ENCODE measurements around the gene GSTM2.

Gene GSTM2

DNA sequence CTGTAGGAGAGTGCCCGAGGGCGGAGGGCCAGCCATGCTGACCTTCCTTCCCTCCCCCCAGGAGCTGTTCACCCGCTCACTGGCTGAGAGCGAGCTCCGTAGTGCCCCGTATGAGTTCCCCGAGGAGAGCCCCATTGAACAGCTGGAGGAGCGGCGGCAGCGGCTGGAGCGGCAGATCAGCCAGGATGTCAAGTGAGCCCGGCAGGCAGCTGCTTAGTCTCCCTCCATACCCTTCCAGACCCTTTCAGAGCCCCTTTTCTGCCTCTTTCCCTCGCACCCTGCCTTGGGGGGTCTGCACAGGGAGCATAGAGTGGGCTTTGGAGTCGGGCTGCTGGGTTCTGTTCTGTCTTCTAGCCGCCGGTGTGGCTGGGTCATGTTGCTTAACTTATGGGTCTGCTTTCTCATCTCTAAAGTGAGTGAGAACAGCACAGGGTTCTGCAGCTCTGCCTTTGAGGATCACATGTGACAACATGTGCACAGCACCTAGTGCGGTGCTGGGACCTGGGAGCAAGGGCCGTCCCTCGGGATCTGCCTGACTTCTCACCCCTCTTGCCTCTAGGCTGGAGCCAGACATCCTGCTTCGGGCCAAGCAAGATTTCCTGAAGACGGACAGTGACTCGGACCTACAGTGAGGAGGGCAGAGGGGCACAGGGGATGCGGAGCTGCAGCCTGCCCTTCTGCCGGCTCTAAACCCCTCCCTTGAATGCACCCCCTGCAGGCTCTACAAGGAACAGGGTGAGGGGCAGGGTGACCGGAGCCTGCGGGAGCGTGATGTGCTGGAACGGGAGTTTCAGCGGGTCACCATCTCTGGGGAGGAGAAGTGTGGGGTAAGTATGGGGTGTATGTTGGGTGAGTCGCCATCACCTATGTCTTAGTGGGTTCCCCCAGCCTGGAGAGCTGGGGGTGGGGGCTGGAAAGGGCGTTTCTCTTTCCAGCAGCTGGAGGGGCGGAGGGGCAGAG lies 42.0 kb upstream of the GSTM2 start:
- H3K18ac ChIP-seq (ENCODE audit: low read length), result no peak overlapping the region
- H3K4me1 ChIP-seq (ENCODE audit: control insufficient read depth in 1 of 2, insufficient read depth in 2 of 2, low read length in 2 of 2), result peaks cover 0 to 2% of the 10 kb centered on the region in 2 experiments
- no peaks in the 10 kb centered on the region for H3K27me3 ChIP-seq (ENCODE audit: insufficient read depth, low read length)
- H3K9ac ChIP-seq (ENCODE audit: low read length), result no peak overlapping the region
- H4K8ac ChIP-seq (ENCODE audit: low read depth, low read length), result no peak overlapping the region
- no peak overlapping the region for H3K4me2 ChIP-seq (ENCODE audit: low read length)
- no peak overlapping the region for H3K4me3 ChIP-seq (ENCODE audit: low read depth, low read length)
- no peaks in the 10 kb centered on the region for H3K9me3 ChIP-seq (ENCODE audit: insufficient read depth, low read depth, low read length)
- no peak overlapping the region for H2BK5ac ChIP-seq (ENCODE audit: low read depth, low read length, poor library complexity)
- no peak overlapping the region for H3K23ac ChIP-seq (ENCODE audit: low read length)
- no peak for DNase-seq
- H2AFZ ChIP-seq (ENCODE audit: insufficient read depth, low read length, poor library complexity), result no peak overlapping the region
- H4K12ac ChIP-seq (ENCODE audit: low read depth, low read length), result no peak overlapping the region
- H2BK12ac ChIP-seq (ENCODE audit: low read length), result no peak overlapping the region
- no peak overlapping the region for H2AK5ac ChIP-seq (ENCODE audit: low read length)
- H3K27ac ChIP-seq (ENCODE audit: low read depth, low read length), result no peak overlapping the region
- H2BK120ac ChIP-seq (ENCODE audit: insufficient read depth, low read length, poor library complexity), result no peak overlapping the region
- H4K91ac ChIP-seq (ENCODE audit: low read depth, low read length), result no peak overlapping the region
- peaks cover 2% of the 10 kb centered on the region for H3K79me2 ChIP-seq (ENCODE audit: control insufficient read depth, insufficient read depth, low read length, poor library complexity)
- H3K79me1 ChIP-seq (ENCODE audit: low read length), result peaks cover 2% of the 10 kb centered on the region
- no peak overlapping the region for H3K4ac ChIP-seq (ENCODE audit: low read depth, low read length)
- peaks cover 49% of the 10 kb centered on the region in 2 experiments for H3K36me3 ChIP-seq (ENCODE audit: control insufficient read depth in 1 of 2, insufficient read depth in 2 of 2, low read length in 2 of 2)
- WGBS (ENCODE audit: extremely low coverage, insufficient coverage, insufficient read length), result no CpG with 5 or more reads among the region's 32 CpGs
- H3K14ac ChIP-seq (ENCODE audit: low read length), result no peak overlapping the region

DNA sequence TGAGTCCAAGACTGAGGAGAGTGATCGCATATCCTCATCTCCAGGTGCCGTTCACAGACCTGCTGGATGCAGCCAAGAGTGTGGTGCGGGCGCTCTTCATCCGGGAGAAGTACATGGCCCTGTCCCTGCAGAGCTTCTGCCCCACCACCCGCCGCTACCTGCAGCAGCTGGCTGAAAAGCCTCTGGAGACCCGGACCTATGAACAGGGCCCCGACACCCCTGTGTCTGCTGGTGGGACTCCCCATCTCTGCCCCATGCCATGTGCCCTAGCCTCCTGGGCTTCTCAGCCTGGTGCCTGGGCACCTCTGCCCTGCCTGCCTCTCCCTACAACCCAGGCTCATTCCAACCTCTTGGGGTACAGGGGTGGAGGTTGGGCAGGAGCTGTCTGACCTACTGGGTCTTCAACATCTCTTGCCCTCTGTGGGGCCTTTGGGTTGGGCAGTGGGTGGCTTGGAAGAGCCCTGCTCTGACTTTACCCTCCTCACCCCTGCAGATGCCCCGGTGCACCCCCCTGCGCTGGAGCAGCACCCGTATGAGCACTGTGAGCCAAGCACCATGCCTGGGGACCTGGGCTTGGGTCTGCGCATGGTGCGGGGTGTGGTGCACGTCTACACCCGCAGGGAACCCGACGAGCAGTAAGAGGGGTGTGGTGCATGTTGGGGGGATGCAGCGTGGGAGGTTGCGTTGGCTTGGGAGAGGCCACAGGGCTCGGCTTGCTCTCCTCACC lies 41.0 kb upstream of the GSTM2 start:
- Histone ChIP-seq H3K23ac (ENCODE audit: low read length) (no peak overlapping the region), H3K18ac (ENCODE audit: low read length) (no peak overlapping the region), H3K27ac (ENCODE audit: low read depth, low read length) (no peak overlapping the region), H4K8ac (ENCODE audit: low read depth, low read length) (no peak overlapping the region), H3K27me3 (ENCODE audit: insufficient read depth, low read length) (no peaks in the 10 kb centered on the region), H3K79me1 (ENCODE audit: low read length) (no peaks in the 10 kb centered on the region), H2AK5ac (ENCODE audit: low read length) (no peak overlapping the region), H3K9ac (ENCODE audit: low read length) (no peak overlapping the region), H4K91ac (ENCODE audit: low read depth, low read length) (no peak overlapping the region), H3K36me3 (ENCODE audit: control insufficient read depth in 1 of 2, insufficient read depth in 2 of 2, low read length in 2 of 2) (peaks cover 58 to 59% of the 10 kb centered on the region in 2 experiments), H3K79me2 (ENCODE audit: control insufficient read depth, insufficient read depth, low read length, poor library complexity) (no peaks in the 10 kb centered on the region), H3K9me3 (ENCODE audit: insufficient read depth, low read depth, low read length) (no peaks in the 10 kb centered on the region), H4K12ac (ENCODE audit: low read depth, low read length) (no peak overlapping the region), H2BK5ac (ENCODE audit: low read depth, low read length, poor library complexity) (no peak overlapping the region), H3K4me3 (ENCODE audit: low read depth, low read length) (no peak overlapping the region), H3K4me2 (ENCODE audit: low read length) (no peak overlapping the region), H2BK120ac (ENCODE audit: insufficient read depth, low read length, poor library complexity) (no peak overlapping the region), H2AFZ (ENCODE audit: insufficient read depth, low read length, poor library complexity) (no peak overlapping the region), H2BK12ac (ENCODE audit: low read length) (no peak overlapping the region), H3K4me1 (ENCODE audit: control insufficient read depth in 1 of 2, insufficient read depth in 2 of 2, low read length in 2 of 2) (no peaks in the 10 kb centered on the region), H3K4ac (ENCODE audit: low read depth, low read length) (no peak overlapping the region), H3K14ac (ENCODE audit: low read length) (no peak overlapping the region)
- DNase-seq, result no peak
- WGBS (ENCODE audit: extremely low coverage, insufficient coverage, insufficient read length), result no CpG with 5 or more reads among the region's 21 CpGs

DNA sequence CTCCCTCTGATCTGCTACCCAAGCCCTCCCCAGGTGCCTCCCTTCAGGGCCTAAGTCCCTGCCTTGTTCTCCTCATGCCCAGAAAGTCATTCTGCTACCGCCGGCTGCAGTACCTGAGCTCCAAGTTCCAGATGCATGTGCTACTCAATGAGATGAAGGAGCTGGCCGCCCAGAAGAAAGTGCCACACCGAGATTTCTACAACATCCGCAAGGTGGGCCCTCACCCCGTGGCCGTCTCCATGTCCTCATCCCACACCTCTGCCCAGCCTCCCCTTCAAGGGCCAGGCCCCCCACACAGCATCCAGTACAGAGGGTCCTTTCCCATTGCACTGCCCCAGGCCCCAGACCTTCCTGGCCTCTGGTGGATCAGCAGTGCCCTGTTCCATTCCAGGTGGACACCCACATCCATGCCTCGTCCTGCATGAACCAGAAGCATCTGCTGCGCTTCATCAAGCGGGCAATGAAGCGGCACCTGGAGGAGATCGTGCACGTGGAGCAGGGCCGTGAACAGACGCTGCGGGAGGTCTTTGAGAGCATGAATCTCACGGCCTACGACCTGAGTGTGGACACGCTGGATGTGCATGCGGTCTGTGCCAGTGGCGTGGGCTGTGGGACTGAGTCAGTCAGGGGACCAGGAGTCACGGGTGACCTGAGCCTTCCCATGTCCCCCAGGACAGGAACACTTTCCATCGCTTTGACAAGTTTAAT lies 40.0 kb upstream of the GSTM2 start:
- Histone ChIP-seq H3K18ac (ENCODE audit: low read length) (no peak overlapping the region), H2BK5ac (ENCODE audit: low read depth, low read length, poor library complexity) (no peak overlapping the region), H3K9ac (ENCODE audit: low read length) (no peak overlapping the region), H4K8ac (ENCODE audit: low read depth, low read length) (no peak overlapping the region), H3K14ac (ENCODE audit: low read length) (no peak overlapping the region), H3K27ac (ENCODE audit: low read depth, low read length) (no peak overlapping the region), H2BK120ac (ENCODE audit: insufficient read depth, low read length, poor library complexity) (no peak overlapping the region), H4K91ac (ENCODE audit: low read depth, low read length) (no peak overlapping the region), H3K79me1 (ENCODE audit: low read length) (no peaks in the 10 kb centered on the region), H2AK5ac (ENCODE audit: low read length) (no peak overlapping the region), H3K4me1 (ENCODE audit: control insufficient read depth in 1 of 2, insufficient read depth in 2 of 2, low read length in 2 of 2) (no peaks in the 10 kb centered on the region), H3K4ac (ENCODE audit: low read depth, low read length) (no peak overlapping the region), H3K4me3 (ENCODE audit: low read depth, low read length) (no peak overlapping the region), H3K4me2 (ENCODE audit: low read length) (no peak overlapping the region), H3K36me3 (ENCODE audit: control insufficient read depth in 1 of 2, insufficient read depth in 2 of 2, low read length in 2 of 2) (peaks cover 58 to 62% of the 10 kb centered on the region in 2 experiments), H3K9me3 (ENCODE audit: insufficient read depth, low read depth, low read length) (no peaks in the 10 kb centered on the region), H2BK12ac (ENCODE audit: low read length) (no peak overlapping the region), H3K79me2 (ENCODE audit: control insufficient read depth, insufficient read depth, low read length, poor library complexity) (no peaks in the 10 kb centered on the region), H2AFZ (ENCODE audit: insufficient read depth, low read length, poor library complexity) (no peak overlapping the region), H3K27me3 (ENCODE audit: insufficient read depth, low read length) (no peaks in the 10 kb centered on the region), H3K23ac (ENCODE audit: low read length) (no peak overlapping the region), H4K12ac (ENCODE audit: low read depth, low read length) (no peak overlapping the region)
- no peak for DNase-seq
- WGBS (ENCODE audit: extremely low coverage, insufficient coverage, insufficient read length), result no CpG with 5 or more reads among the region's 23 CpGs

DNA sequence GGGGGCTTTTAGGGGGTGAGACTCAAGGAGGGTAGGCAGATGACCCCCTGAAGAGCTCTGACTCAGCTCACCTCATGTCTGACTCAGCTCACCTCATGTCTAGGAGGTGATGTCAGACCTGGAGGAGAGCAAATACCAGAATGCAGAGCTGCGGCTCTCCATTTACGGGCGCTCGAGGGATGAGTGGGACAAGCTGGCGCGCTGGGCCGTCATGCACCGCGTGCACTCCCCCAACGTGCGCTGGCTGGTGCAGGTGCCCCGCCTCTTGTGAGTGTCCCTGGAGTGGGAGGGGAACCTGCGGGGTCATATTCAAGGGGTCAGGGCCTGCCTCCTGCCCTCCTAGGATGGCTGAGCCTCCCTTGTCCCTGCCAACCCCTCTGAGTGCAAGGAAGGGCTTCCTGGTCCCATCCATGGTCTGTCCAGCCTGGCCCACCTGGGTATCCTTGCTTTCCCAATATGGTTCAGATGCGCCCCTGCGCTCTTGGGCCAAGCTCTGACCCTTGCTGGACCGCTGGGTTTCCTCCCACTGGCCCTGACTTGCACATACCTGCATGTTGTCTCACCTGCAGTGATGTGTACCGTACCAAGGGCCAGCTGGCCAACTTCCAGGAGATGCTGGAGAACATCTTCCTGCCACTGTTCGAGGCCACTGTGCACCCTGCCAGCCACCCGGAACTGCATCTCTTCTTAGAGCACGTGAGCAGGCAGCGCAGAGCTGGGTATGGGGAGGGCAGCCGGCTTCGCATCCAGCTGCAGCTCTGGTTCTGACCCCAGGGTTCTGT lies 39.1 kb upstream of the GSTM2 start:
- no peak overlapping the region for H4K8ac ChIP-seq (ENCODE audit: low read depth, low read length)
- peaks cover 58 to 62% of the 10 kb centered on the region in 2 experiments for H3K36me3 ChIP-seq (ENCODE audit: control insufficient read depth in 1 of 2, insufficient read depth in 2 of 2, low read length in 2 of 2)
- no peak overlapping the region for H2AFZ ChIP-seq (ENCODE audit: insufficient read depth, low read length, poor library complexity)
- H4K12ac ChIP-seq (ENCODE audit: low read depth, low read length), result no peak overlapping the region
- no peaks in the 10 kb centered on the region for H3K79me2 ChIP-seq (ENCODE audit: control insufficient read depth, insufficient read depth, low read length, poor library complexity)
- no peak overlapping the region for H2BK12ac ChIP-seq (ENCODE audit: low read length)
- H3K4me3 ChIP-seq (ENCODE audit: low read depth, low read length), result no peak overlapping the region
- no peaks in the 10 kb centered on the region for H3K27me3 ChIP-seq (ENCODE audit: insufficient read depth, low read length)
- H3K14ac ChIP-seq (ENCODE audit: low read length), result no peak overlapping the region
- no peaks in the 10 kb centered on the region for H3K9me3 ChIP-seq (ENCODE audit: insufficient read depth, low read depth, low read length)
- H3K27ac ChIP-seq (ENCODE audit: low read depth, low read length), result no peak overlapping the region
- H3K23ac ChIP-seq (ENCODE audit: low read length), result no peak overlapping the region
- no peak overlapping the region for H4K91ac ChIP-seq (ENCODE audit: low read depth, low read length)
- H3K9ac ChIP-seq (ENCODE audit: low read length), result no peak overlapping the region
- no peak overlapping the region for H3K4me2 ChIP-seq (ENCODE audit: low read length)
- H3K4me1 ChIP-seq (ENCODE audit: control insufficient read depth in 1 of 2, insufficient read depth in 2 of 2, low read length in 2 of 2), result no peaks in the 10 kb centered on the region
- DNase-seq, result peak; percentile 28 to 43
- H2BK120ac ChIP-seq (ENCODE audit: insufficient read depth, low read length, poor library complexity), result no peak overlapping the region
- H3K79me1 ChIP-seq (ENCODE audit: low read length), result no peaks in the 10 kb centered on the region
- no CpG with 5 or more reads among the region's 23 CpGs for WGBS (ENCODE audit: extremely low coverage, insufficient coverage, insufficient read length)
- H3K4ac ChIP-seq (ENCODE audit: low read depth, low read length), result no peak overlapping the region
- no peak overlapping the region for H2BK5ac ChIP-seq (ENCODE audit: low read depth, low read length, poor library complexity)
- no peak overlapping the region for H2AK5ac ChIP-seq (ENCODE audit: low read length)
- no peak overlapping the region for H3K18ac ChIP-seq (ENCODE audit: low read length)
